Lung (tissue), 12 donors: ENCODE results near the gene CCDC134. TPM values are rescaled to one million over a fixed set of nuclear protein-coding genes. Genes with fewer than 3 reads are reported as not detected.

Experiments
- ATAC-seq: fragments of 200-7000 bp; cut with Tn5 transposase; one replicate; pipeline ENCODE4 v1.9.1; 2020; ENCODE audit warnings: moderate number of reproducible peaks; ENCODE audit not compliant: insufficient read depth, low FRiP score
- DNase-seq, 3 donors: peaks; one replicate each; pipeline ENCODE4 v3.0.0-alpha.2; 2013 to 2017
- H3K27ac ChIP-seq, 2 donors: one replicate each; pipeline ENCODE4 v1.5.1; 2013; ENCODE audit warnings: mild to moderate bottlenecking in 2 of 2, moderate library complexity in 2 of 2, control low read depth in 1 of 2, inconsistent platforms in 1 of 2, low read depth in 1 of 2, low read length in 1 of 2
- H3K27me3 ChIP-seq, 3 donors: one replicate each; pipeline ENCODE4 v1.5.1; 2013; ENCODE audit warnings: low read length in 2 of 3; ENCODE audit not compliant: control insufficient read depth in 3 of 3, insufficient read depth in 3 of 3
- H3K36me3 ChIP-seq, 4 donors: one replicate each; pipeline ENCODE4 v1.5.1; 2013; ENCODE audit warnings: low read length in 4 of 4, mild to moderate bottlenecking in 1 of 4, moderate library complexity in 1 of 4; ENCODE audit not compliant: control insufficient read depth in 4 of 4, insufficient read depth in 4 of 4
- H3K4me1 ChIP-seq, 5 donors: one replicate each; pipeline ENCODE4 v1.5.1; 2013; ENCODE audit warnings: low read length in 5 of 5, mild to moderate bottlenecking in 2 of 5, moderate library complexity in 1 of 5; ENCODE audit not compliant: control insufficient read depth in 5 of 5, insufficient read depth in 5 of 5
- H3K4me3 ChIP-seq: one replicate; pipeline ENCODE4 v1.5.1; 2013; ENCODE audit warnings: mild to moderate bottlenecking, control low read depth, moderate library complexity
- H3K9ac ChIP-seq, 2 donors: one replicate each; pipeline ENCODE4 v1.5.1; 2013; ENCODE audit warnings: low read length in 2 of 2, control low read depth in 1 of 2; ENCODE audit not compliant: insufficient read depth in 1 of 2
- H3K9me3 ChIP-seq, 4 donors: one replicate each; pipeline ENCODE4 v1.5.1; 2013; ENCODE audit warnings: low read length in 3 of 4, mild to moderate bottlenecking in 1 of 4, moderate library complexity in 1 of 4; ENCODE audit not compliant: control insufficient read depth in 4 of 4, insufficient read depth in 3 of 4
- CTCF ChIP-seq: IDR thresholded peaks from 2 replicates; pipeline ENCODE4 v1.5.1; 2012; ENCODE audit warnings: mild to moderate bottlenecking; ENCODE audit errors: control extremely low read depth, extremely low read depth
- WGBS, 2 donors: extraction: QIAGEN DNeasy Blood & Tissue Kit; methylation state at CpG; one replicate each; pipeline ENCODE4 v1.1.7; 2013; 5-methylcytosine and 5-hydroxymethylcytosine counted together
- polyA plus RNA-seq, 2 donors: library from polyadenylated mRNA; stranded (reverse); fragments of 200-250 nt; gene quantifications; one replicate each; pipeline ENCODE4 v1.2.1, GENCODE V29; 2013
- total RNA-seq, 2 donors: library from RNA; depleted of rRNA in 1 of 2; stranded (reverse); fragments of >200 nt in 1 of 2; gene quantifications; one replicate each; pipeline ENCODE4 v1.2.1, GENCODE V29; 2014 to 2021
- donor health status: control.
- donor health status: control.
- donor health status: Bipolar disorder and iron deficiency.
- donor health status: healthy.
- donor health status: DM: yes; HTN: yes; CAD: no.

The CCDC134 gene
- total and polyA plus RNA-seq, 4 donors, result 2.5 to 10.6 (median 7.0) TPM

- WGBS, 2 donors, result 95 to 96% methylated on average over 3 of the region's 3 CpGs
- ATAC-seq, result no peak
These were observed 24.1 kb upstream of the CCDC134 start for GRCh38 chr22:41776381-41776780.

GRCh38 chr22:41777749-41778425 is 22.6 kb upstream of the CCDC134 start:
- ATAC-seq (no peak), DNase-seq (no peak)
- Histone ChIP-seq H3K27me3 (no peaks in the 10 kb centered on the region), H3K27ac (no peak overlapping the region), H3K36me3 (no peaks in the 10 kb centered on the region), H3K9me3 (no peaks in the 10 kb centered on the region), H3K9ac (no peak overlapping the region), H3K4me1 (peaks cover 0 to 2% (median 0%) of the 10 kb centered on the region in 5 donors), H3K4me3 (no peak overlapping the region)
- TF ChIP-seq CTCF, result no peak
- 51 to 73% methylated on average over 2 of the region's 2 CpGs for WGBS, 2 donors

More at GRCh38 chr22:41776381-41776780, 24.1 kb upstream of the CCDC134 start:
- no peaks in the 10 kb centered on the region for H3K4me1 ChIP-seq
- H3K36me3 ChIP-seq, result no peaks in the 10 kb centered on the region
- DNase-seq, result no peak
- no peaks in the 10 kb centered on the region for H3K27me3 ChIP-seq
- H3K4me3 ChIP-seq, result no peak overlapping the region
- no peak for TF ChIP-seq CTCF
- H3K9me3 ChIP-seq, result no peaks in the 10 kb centered on the region
- H3K9ac ChIP-seq, result no peak overlapping the region
- no peak overlapping the region for H3K27ac ChIP-seq

GRCh38 chr22:41779929-41780505 is 20.5 kb upstream of the CCDC134 start:
- H3K27ac ChIP-seq, result no peak overlapping the region
- no peak for TF ChIP-seq CTCF
- H3K36me3 ChIP-seq, result no peaks in the 10 kb centered on the region
- H3K4me3 ChIP-seq, result no peak overlapping the region
- no peaks in the 10 kb centered on the region for H3K27me3 ChIP-seq
- H3K4me1 ChIP-seq, result peaks cover 0 to 2% (median 0%) of the 10 kb centered on the region in 5 donors
- no peaks in the 10 kb centered on the region for H3K9me3 ChIP-seq
- WGBS, 2 donors, result 60 to 88% methylated on average over 3 of the region's 3 CpGs
- DNase-seq, result no peak
- ATAC-seq, result no peak
- no peak overlapping the region for H3K9ac ChIP-seq
